ENCODE results near the gene ZBTB37.
"Not testable (repeated sequence)": the region's sequence is repeated elsewhere in the genome, so short reads cannot be mapped to it uniquely, and the experiment has no call there.

Gene ZBTB37

DNA sequence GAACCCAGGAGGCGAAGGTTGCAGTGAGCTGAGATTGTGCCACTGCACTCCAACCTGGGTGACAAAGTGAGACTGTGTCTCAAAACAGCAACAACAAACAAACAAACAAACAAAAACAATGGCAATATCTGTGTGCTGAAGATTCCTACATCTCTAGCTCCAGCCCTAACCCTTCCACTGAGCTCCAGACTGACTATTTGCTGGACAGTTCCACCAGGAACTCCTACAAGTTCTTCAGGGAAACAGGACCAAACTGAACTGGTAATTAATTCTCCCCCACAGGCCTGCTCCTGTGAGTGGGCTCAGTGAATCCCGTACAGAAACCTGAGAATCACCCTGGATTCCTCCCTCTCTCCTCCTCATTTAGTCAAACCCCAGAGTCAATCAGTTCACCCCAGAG, 47.4 kb downstream of the ZBTB37 start:
- DNase-seq: no peak

DNA sequence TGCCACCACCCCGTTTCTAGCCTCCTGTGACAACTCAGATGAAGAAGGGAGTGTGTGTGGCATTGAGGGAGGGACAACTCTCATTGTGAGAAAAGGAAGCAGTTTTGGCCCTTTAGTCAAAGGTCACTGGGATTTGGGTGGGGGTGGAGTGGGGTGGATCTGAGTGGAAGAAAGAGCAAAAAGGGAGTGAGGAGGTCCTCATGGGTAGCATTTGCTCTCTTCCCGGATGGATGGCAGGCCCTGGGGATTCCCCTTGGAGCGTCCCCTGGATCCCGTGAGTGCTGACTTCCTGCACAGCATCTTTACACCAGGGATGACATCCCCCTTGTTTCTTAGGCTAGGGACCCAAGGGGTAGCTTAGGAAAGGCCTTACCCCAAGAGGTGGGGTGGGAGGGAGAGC, 48.5 kb downstream of the ZBTB37 start:
- DNase-seq: no peak

DNA sequence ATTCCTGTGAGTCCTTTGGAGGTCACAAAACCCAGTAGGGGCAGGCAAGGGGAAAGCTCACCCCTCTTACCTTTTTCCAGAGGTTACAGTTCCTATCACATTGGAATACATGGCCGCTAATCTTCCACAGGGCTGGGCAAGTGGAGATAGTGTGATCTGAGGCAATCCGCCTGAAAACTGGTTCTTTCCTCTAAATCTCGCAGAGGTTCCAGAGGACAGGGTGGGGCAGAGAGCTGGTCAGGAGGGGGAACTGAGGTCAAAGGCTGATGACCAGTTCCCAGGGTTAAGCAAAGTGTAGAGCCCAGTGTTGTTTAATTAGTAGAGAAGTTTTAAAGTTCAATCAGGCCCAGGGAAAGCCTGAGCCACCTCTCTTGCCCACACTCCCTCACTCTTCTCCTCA, 49.0 kb downstream of the ZBTB37 start, which contains the start of gene SERPINC1:
Gene SERPINC1, minus strand, starts transcription at position 179 of the 400 bp plus-strand sequence. Its CDS starts 68 bp downstream, at position 111.
- no peak for DNase-seq

DNA sequence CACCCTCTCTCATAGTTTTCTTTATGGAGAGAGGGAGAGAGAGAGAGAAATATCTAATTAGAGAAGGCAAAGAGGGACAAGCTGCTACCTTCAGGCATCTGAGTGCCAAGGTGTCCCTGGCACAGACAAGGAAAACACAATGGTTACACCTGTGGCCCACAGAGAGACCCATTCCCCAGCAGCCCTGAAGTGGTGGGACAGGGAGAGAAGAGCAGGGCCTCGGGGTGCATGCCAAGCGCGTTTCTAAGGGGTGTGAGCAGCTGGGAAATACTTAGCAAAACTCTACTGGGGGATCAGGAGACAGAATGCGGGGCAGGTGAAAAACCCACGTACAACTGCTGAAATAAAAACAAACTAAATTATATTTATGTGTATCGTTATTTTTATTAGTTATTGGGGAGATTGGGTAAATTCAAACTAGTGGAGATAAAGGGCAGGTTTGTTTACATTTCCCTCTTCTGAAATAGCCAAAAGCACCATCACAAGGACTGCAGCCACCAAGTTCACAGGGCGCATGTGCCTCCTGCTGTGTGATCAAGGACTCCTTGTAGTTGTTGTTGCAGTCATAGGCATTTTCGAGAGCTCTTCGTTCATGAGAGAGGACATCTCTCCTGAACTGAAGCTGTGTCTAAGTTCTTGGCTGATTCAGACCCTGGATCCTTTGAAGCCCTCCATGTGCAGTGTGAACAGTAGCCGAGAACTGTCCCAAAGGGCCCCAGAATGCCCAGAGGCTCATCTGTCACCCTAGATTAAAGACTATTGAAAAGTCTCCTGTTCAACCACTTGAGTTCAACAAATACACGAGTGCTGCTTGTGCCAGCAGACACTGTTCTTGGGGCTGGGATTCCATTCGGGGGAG, 49.7 kb downstream of the ZBTB37 start:
- no peak for DNase-seq

DNA sequence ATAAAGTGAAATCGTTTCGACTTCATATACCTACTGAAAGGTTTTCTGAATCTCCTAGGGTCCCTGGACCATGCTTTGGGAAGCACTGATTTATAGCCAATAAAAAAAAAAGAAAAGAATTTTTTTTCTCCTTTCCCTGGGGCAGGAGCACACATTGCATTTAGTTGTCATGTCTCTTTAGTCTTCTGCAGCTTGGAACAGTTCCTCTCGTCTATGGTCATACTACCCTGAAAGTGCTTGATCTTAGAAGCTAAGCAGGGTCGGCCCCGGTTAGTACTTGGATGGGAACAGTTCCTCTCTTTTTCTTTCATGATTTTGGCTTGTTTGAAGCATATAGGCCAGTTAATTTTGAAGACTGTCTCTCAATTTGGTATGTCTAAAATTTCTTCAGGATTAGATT, 52.7 kb downstream of the ZBTB37 start:
- no peak for DNase-seq

DNA sequence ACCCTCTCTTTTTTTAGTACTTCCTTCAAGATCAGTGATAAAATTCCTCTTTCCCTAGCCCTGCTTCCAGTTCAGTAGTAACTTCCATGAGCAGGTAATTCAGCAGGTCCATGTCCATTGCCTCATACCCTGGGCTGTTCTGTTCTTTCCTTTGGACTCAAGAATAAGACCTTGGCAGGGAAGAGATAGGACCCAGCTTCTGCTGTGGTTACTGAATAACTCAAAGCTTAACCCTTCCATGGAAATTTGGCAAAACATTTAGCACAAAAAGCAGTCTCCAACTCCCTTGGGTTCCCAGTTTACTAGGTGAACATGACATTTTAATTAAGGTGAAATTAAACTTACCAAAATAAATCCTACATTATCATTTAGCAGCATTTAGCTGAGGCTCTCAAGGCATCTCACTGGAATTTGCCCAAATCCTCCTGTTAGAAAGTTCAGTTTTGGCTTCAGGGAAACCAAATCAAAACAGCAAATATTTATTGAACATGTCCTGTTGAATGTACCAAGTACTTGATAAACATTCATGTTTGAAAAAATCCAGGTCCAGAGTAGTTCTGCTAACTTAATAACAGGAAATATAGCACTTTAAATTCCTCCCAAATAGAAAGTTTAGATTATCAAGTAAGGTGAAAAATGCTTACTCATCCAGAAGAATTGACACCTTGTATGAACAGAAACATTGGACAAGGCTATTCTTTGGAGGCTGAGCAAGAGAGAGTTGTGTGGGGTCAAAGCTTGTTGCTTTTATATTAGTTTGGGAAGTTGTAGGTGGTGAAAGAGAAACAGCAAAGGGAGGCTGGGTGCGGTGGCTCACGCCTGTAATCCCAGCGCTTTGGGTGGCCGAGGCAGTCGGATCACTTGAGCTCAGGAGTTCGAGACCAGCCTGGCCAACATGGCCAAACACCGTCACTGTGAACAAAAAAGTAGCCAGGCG, 57.4 kb downstream of the ZBTB37 start:
- no peak for DNase-seq

DNA sequence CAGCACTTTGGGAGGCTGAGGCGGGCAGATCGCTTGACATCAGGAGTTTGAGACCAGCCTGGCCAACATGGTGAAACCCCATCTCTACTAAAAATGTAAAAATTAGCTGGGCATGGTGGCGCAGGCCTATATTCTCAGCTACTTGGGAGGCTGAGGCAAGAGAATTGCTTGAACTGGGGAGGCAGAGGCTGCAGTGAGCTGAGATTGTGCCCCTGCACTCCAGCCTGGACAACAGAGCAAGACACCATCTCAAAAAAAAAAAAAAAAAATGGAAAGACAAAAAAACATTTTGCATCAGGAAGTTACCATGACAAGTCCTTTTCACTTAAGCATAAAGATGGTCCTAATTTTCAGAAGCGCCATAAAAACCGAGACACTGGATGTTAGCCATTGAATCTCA, 62.4 kb downstream of the ZBTB37 start:
- DNase-seq: not testable (repeated sequence)

DNA sequence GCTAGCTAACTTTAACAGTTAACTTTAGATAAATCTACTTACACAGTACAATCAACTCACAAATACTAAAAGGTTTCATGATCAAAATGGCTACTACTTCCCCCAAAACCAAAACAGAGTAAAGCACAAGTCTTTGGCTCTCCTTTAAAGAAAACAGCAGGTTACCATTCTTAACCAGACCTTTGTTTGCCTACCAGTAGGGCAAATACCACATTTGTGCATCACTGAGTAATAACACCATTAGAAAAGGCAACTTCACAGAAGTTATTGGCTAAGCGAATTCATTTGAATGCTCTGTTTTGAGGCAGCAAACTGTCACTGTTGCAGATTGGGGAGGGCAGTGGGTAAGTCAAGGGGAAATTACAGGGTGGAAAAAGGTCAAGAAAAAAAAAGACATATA, 66.3 kb downstream of the ZBTB37 start:
- no peak for DNase-seq

DNA sequence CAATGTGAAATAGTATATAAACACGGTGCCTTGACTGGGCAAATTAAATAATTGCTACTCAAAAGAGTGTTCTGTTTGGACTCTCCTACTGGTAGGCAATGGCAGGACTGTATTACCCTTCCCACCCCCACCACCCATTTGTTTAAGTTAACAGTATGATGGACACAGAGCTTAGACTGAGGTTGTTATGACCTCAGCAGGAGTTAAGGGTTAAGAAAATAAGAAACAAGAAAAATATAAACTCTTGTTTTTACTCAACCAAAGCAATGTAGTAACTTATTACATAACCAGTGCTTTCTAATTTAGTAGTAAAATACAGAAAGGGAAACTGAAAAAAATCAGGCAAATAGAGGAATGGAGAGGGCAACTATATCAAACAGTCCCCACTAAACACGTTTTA, 68.9 kb downstream of the ZBTB37 start:
- DNase-seq: no peak

DNA sequence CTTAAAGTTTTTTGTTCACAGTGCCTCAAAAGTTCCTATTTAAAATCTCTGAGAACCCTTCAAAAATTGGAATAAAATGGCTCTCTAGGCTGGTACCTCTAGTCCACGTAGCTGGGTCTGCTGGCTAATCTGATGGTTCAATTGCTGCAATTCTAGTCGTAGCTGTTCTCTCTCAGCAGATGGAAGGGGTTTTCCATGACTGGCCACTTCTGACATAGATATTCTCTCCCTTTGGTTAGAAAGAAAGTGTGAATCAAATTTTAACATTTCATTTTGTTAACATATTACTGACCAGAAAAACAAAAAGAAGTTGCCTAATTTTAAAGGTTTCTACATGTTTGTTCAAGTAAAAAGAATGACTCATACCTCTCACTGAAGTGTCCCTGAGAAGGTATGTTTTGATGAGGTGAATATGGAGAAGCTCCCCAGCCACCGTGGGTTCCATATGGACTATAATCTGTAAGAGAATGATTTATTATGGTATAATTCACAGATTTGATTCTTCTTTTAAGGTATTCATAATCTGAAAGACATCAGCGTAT, 78.3 kb downstream of the ZBTB37 start:
- no peak for DNase-seq

DNA sequence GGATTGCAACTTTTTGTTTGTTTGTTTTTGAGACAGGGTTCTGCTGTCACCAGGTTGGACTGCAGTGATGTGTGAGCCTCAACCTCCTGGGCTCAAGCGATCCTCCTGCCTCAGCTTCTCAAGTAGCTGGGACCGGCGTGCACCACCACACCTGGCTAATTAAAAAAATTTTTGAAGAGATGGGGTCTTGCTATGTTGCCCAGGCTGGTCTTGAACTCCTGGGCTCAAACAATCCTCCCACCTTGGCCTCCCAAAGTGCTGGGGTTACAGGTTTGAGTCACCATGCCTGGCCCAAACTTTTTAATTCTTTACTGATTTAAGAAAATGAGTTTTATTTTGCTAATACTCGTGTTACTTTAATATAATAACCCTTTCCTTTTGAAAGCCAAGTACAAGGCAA, 80.4 kb downstream of the ZBTB37 start:
- DNase-seq: no peak

Data from DMS153 (cell line).